BLaER1 treated with 17β-estradiol and CSF1 and Interleukin-3, amounts not matched to agents 10 nM and 100 nM (cell line): ENCODE measurements around the gene RHOF.
A peak's percentile ranks its signal among the peaks of the same experiment; 100 is the strongest.

Source experiments
- H3K27ac ChIP-seq, 11 experiments: shearing (Covaris generic); formaldehyde crosslinking; 2 replicates each; pipeline ENCODE4 v1.8.1; 2022
- H3K27me3 ChIP-seq, 11 experiments: shearing (Covaris generic); formaldehyde crosslinking; 2 replicates each; pipeline ENCODE4 v1.8.1; 2022
- H3K36me3 ChIP-seq, 11 experiments: shearing (Covaris generic); formaldehyde crosslinking; 2 replicates each; pipeline ENCODE4 v1.8.1; 2022
- H3K4me1 ChIP-seq, 10 experiments: shearing (Covaris generic); formaldehyde crosslinking; 2 replicates each; pipeline ENCODE4 v1.8.1; 2022
- H3K4me2 ChIP-seq, 11 experiments: shearing (Covaris generic); formaldehyde crosslinking; 2 replicates each; pipeline ENCODE4 v1.8.1; 2022
- H3K4me3 ChIP-seq, 10 experiments: shearing (Covaris generic); formaldehyde crosslinking; 2 replicates each; pipeline ENCODE4 v1.8.1; 2022
- H3K9ac ChIP-seq, 11 experiments: shearing (Covaris generic); formaldehyde crosslinking; 2 replicates each; pipeline ENCODE4 v1.8.1; 2022
- H3K9me3 ChIP-seq, 11 experiments: shearing (Covaris generic); formaldehyde crosslinking; replicated peaks in 1 of 11; 2 replicates each; pipeline ENCODE4 v1.8.1; 2022
- H4K20me1 ChIP-seq, 11 experiments: shearing (Covaris generic); formaldehyde crosslinking; 2 replicates each; pipeline ENCODE4 v1.8.1; 2022
- Cebpa-rat ChIP-seq, 11 experiments: shearing (Covaris generic); IDR thresholded peaks; 2 replicates each; pipeline ENCODE4 v1.8.1; 2022

The RHOF gene

DNA sequence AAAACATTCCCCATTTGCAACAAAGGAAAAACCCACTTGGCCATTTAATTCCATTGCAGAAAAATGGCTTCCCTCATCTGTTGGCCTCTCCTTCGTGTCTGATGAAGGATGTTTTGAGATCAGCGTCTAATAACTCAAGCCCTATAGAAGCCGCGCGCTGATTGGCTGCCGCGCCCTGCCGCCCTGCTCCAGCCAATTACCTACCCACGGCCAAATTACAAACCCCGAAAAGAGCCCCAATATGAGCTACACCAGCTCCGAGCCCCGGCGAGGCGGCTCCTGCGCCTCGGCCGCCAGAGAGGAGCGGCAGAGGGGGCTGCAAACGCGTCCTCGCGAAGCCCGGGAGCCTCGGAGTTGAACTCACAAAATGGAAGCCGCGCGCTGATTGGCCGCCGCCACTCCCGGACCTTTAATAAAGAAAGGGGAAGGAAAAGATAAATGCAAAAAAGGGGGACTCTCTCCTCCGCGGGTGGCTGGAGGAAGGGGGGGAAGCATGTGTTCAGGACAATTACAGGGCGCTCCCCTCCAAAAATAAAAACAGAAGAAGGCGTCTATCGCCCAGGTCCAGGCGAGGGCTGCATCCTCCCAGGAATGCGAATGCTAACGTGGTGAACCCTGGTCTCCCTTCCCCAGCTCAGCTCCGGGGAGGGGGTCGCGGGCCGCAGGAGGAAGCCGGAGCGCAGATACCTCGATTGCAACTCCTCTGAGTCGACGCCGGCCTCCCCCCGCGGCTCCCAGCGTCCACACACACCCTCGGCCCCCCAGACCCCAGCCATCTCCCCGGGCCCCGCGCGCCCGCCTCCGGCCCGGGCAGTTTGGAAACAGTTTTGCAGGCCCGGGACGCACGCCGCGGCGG, 9.6 kb upstream of the RHOF start:
- Histone ChIP-seq H3K9ac (peak overlapping the region; percentile 98 to 100 (median 100)), H3K4me3 (peak overlapping the region; percentile 84 to 94 (median 88)), H3K4me1 (peaks cover 27 to 38% (median 36%) of the 10 kb centered on the region in 10 experiments), H3K4me2 (peak overlapping the region; percentile 97 to 100 (median 99)), H3K27ac (peak overlapping the region; percentile 99 to 100 (median 100)), H3K9me3 (no peaks in the 10 kb centered on the region), H4K20me1 (peaks cover 32 to 42% (median 38%) of the 10 kb centered on the region in 11 experiments), H3K27me3 (no peaks in the 10 kb centered on the region), H3K36me3 (peaks cover 7 to 37% (median 25%) of the 10 kb centered on the region in 11 experiments)
- TF ChIP-seq Cebpa-rat (IDR thresholded peaks at IDR 0.05): no peak

DNA sequence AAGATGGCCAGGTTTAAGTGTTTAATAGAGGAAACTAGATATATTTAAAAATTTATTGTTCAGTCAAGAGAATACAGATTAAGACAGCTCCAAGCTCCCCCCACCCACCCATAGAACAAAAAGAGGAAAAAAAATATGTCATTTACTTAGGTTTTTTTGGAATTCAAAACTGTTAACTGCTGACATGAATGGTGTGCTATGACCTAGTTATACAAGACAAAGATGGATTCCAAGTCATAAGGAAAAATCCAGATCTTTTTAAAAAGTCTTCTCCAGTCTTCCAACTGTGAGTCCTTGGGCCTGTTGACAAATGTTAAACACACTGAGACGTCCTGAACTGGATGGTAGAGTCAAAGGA, 9.0 kb upstream of the RHOF start:
- Histone ChIP-seq H4K20me1 (peaks cover 32 to 42% (median 38%) of the 10 kb centered on the region in 11 experiments), H3K4me3 (peak overlapping the region; percentile 84 to 94 (median 88)), H3K4me2 (peak overlapping the region; percentile 97 to 100 (median 99)), H3K27ac (peak overlapping the region; percentile 99 to 100 (median 100)), H3K27me3 (no peaks in the 10 kb centered on the region), H3K9me3 (no peaks in the 10 kb centered on the region), H3K4me1 (peaks cover 27 to 38% (median 36%) of the 10 kb centered on the region in 10 experiments), H3K9ac (peak overlapping the region; percentile 98 to 100 (median 100)), H3K36me3 (peaks cover 2 to 37% (median 26%) of the 10 kb centered on the region in 11 experiments; a peak in 16 of 22 replicates)
- no peak for TF ChIP-seq Cebpa-rat (IDR thresholded peaks at IDR 0.05)

GRCh38 chr12:121801595-121802484, 8.4 kb upstream of the RHOF start:
- H3K27me3 ChIP-seq: no peaks in the 10 kb centered on the region
- peak overlapping the region; percentile 99 to 100 (median 100) for H3K27ac ChIP-seq
- no peak for TF ChIP-seq Cebpa-rat (IDR thresholded peaks at IDR 0.05)
- peak overlapping the region; percentile 98 to 100 (median 100) for H3K9ac ChIP-seq
- H3K36me3 ChIP-seq: peaks cover 0 to 37% (median 26%) of the 10 kb centered on the region in 11 experiments; a peak in 17 of 22 replicates
- H3K9me3 ChIP-seq: no peaks in the 10 kb centered on the region
- peak overlapping the region; percentile 97 to 100 (median 99) for H3K4me2 ChIP-seq
- H3K4me3 ChIP-seq: peak overlapping the region; percentile 84 to 94 (median 88)
- peaks cover 27 to 38% (median 36%) of the 10 kb centered on the region in 10 experiments for H3K4me1 ChIP-seq
- H4K20me1 ChIP-seq: peaks cover 33 to 42% (median 38%) of the 10 kb centered on the region in 11 experiments

DNA sequence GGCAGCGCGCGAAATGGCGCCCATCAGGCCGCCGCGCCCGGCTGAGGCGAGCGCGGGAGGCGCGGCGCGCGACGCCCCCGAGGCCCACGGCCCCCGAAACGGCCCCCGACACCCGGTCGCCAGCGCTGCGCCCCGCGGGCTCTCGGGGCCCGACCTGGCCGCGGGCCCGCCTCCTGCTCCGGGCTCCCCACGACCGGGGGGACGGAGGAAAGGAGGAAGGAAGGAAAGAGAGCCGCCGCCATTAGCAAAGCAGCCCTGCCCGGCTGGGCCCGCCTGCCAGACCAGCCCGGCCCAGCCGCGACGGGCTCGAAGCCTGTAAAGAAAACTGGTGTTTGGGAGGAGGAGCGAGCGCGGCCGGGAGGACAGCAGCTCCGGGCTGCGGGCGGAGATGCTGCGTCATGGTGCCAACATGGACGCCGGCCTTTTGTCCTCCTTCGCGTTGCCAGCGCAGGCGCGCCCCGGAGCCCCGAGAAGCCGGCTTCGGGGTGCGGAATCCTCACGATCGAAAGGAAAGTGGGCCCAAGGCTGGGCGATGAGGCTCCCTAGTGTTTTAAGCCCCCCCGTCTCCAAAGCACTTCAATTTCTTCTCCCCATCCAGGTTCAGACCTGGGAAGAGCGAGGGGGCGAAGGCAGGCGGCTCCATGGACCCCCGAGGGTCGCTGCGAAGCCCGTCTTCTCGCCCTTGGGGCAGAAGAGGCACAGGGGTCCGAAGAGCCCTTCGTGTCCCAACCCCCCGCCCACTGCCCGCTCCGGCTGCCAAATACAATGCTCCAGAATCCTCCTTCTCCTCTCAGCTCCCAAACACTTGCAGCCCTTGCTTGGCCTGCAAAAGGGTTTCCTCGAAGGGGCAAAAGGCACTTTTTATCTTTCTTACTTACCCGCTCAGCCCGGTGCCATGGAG, 7.5 kb upstream of the RHOF start:
- Histone ChIP-seq H3K27me3 (no peaks in the 10 kb centered on the region), H3K4me1 (peaks cover 33 to 38% (median 37%) of the 10 kb centered on the region in 10 experiments), H3K4me2 (peak overlapping the region; percentile 97 to 100 (median 99)), H3K9me3 (no peaks in the 10 kb centered on the region), H3K9ac (peak overlapping the region; percentile 98 to 100 (median 100)), H3K27ac (peak overlapping the region; percentile 99 to 100 (median 100)), H3K36me3 (peaks cover 6 to 37% (median 32%) of the 10 kb centered on the region in 11 experiments; a peak in 18 of 22 replicates), H3K4me3 (peak overlapping the region; percentile 84 to 94 (median 88)), H4K20me1 (peaks cover 30 to 42% (median 38%) of the 10 kb centered on the region in 11 experiments)
- no peak for TF ChIP-seq Cebpa-rat (IDR thresholded peaks at IDR 0.05)

DNA sequence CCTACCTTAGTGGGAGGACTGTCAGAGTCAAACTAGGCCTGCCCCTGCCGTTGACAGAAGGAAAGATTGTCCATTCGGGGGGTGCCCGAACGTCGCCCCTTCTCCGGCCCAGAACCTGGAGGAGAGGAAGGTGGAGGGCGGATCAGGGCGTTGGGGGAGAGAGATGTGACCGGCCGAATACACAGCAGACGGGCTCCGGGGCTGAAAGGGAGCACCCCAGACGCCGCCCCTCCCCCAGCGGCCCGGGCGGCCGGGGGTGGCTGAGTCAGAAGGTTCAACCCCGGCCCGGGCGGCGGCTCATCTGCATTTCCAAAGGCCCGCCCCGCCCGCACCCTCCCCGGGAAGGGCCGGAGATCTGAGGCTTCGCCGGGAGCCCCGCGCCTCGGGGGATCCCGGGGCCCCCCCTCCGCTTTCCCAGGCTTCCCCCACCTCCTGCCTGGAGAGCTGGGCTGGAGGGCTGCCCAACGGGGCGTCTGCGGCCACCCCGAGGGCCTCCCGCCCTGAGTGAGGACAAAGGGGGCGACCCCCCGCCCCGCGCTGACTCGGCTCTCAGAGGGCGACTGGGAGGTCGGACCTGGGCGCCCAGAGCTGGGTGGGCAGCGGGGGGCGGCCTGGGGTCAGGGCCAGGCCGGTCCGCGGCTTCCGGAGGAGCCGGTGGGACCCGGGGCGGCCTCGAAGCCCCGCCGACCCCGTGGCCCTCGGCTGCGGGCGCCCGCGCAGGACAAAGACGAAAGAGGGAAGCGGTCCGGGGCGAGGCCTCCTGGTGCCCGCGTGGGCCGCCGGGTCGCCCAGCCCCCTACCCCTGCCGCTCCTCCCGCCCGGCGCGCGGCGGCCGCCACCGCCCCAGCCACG, 6.6 kb upstream of the RHOF start:
- peak overlapping the region; percentile 99 to 100 (median 100) for H3K27ac ChIP-seq
- H3K27me3 ChIP-seq: no peaks in the 10 kb centered on the region
- TF ChIP-seq Cebpa-rat (IDR thresholded peaks at IDR 0.05): no peak
- peak overlapping the region; percentile 84 to 94 (median 88) for H3K4me3 ChIP-seq
- H4K20me1 ChIP-seq: peaks cover 34 to 46% (median 43%) of the 10 kb centered on the region in 11 experiments
- no peaks in the 10 kb centered on the region for H3K9me3 ChIP-seq
- peak overlapping the region; percentile 97 to 100 (median 99) for H3K4me2 ChIP-seq
- peaks cover 40 to 44% (median 43%) of the 10 kb centered on the region in 10 experiments for H3K4me1 ChIP-seq
- peaks cover 12 to 42% (median 35%) of the 10 kb centered on the region in 11 experiments; a peak in 18 of 22 replicates for H3K36me3 ChIP-seq
- H3K9ac ChIP-seq: peak overlapping the region; percentile 98 to 100 (median 100)

GRCh38 chr12:121799156-121799841, 5.8 kb upstream of the RHOF start:
- peak overlapping the region; percentile 84 to 94 (median 88) for H3K4me3 ChIP-seq
- peak overlapping the region; percentile 99 to 100 (median 100) for H3K27ac ChIP-seq
- no peaks in the 10 kb centered on the region for H3K27me3 ChIP-seq
- peaks cover 12 to 42% (median 35%) of the 10 kb centered on the region in 11 experiments; a peak in 18 of 22 replicates for H3K36me3 ChIP-seq
- no peaks in the 10 kb centered on the region for H3K9me3 ChIP-seq
- H3K4me2 ChIP-seq: peak overlapping the region; percentile 97 to 100 (median 99)
- 0 out of 22 replicates have a peak, but pooled peaks of 1 of the 11 experiments have one; percentile 30 for TF ChIP-seq Cebpa-rat (IDR thresholded peaks at IDR 0.05)
- H3K4me1 ChIP-seq: peaks cover 47 to 51% (median 50%) of the 10 kb centered on the region in 10 experiments
- peaks cover 38 to 51% (median 49%) of the 10 kb centered on the region in 11 experiments for H4K20me1 ChIP-seq
- peak overlapping the region; percentile 98 to 100 (median 100) for H3K9ac ChIP-seq

GRCh38 chr12:121798787-121799155, 5.3 kb upstream of the RHOF start:
- peaks cover 47 to 57% (median 52%) of the 10 kb centered on the region in 10 experiments for H3K4me1 ChIP-seq
- peak overlapping the region; percentile 84 to 94 (median 88) for H3K4me3 ChIP-seq
- no peaks in the 10 kb centered on the region for H3K9me3 ChIP-seq
- no peaks in the 10 kb centered on the region for H3K27me3 ChIP-seq
- H3K4me2 ChIP-seq: peak overlapping the region; percentile 97 to 100 (median 99)
- peaks cover 38 to 52% (median 50%) of the 10 kb centered on the region in 11 experiments for H4K20me1 ChIP-seq
- peak overlapping the region; percentile 72 to 100 (median 100) for H3K9ac ChIP-seq
- peaks cover 12 to 42% (median 35%) of the 10 kb centered on the region in 11 experiments; a peak in 18 of 22 replicates for H3K36me3 ChIP-seq
- peak overlapping the region in 10 of 11 experiments; percentile 99 to 100 (median 100); a peak in 19 of 22 replicates for H3K27ac ChIP-seq
- TF ChIP-seq Cebpa-rat (IDR thresholded peaks at IDR 0.05): no peak
